Measurements from ENCODE around the gene HEY2. TPM values are rescaled to one million over a fixed set of nuclear protein-coding genes. Genes with fewer than 3 reads are reported as not detected.
"Not testable (repeated sequence)": the region's sequence is repeated elsewhere in the genome, so short reads cannot be mapped to it uniquely, and the experiment has no call there.

HEY2 gene
- total and polyA plus RNA-seq, 4 experiments from 2014 or later: 0.14 to 0.20 TPM; not detected in 2

DNA sequence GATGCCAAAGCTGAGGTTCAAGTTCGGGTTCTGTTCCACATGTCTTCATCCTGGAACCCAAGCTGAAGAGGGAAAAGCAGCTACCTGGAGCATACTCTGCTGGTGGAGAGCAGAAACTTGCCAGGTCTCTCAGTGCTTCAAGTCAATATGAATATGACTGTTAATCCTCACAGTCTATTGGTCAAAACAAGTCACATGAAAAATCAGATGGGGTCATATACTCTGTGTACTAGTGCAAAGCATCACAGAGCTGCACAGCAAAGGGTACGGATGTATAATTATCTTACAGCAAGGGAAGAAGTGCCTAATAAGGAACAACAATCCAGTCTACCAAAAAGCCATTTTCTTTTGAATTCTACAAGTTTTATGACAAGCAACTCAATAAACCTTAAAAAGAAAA, 53.0 kb downstream of the HEY2 start:
- Histone ChIP-seq H3K27ac (ENCODE audit: low read depth, low read length) (no peak overlapping the region), H3K9me3 (ENCODE audit: control insufficient read depth in 1 of 2, low read length in 2 of 2) (no peaks in the 10 kb centered on the region), H3K4me3 (ENCODE audit: low read length in 2 of 2) (no peak overlapping the region), H3K36me3 (ENCODE audit: insufficient read depth, low read length) (no peaks in the 10 kb centered on the region), H3K4me1 (ENCODE audit: insufficient read depth, low read length) (peaks cover 55% of the 10 kb centered on the region), H3K27me3 (ENCODE audit: insufficient read depth, low read length) (no peaks in the 10 kb centered on the region)
- Mint-ChIP-seq H3K9me3 (no peaks in the 10 kb centered on the region), H3K4me1 (peaks cover 56 to 76% (median 61%) of the 10 kb centered on the region in 4 donors), H3K4me3 (peak overlapping the region in 1 of 8 donors; percentile 43), H3K27me3 (no peaks in the 10 kb centered on the region), H3K27ac (peak overlapping the region in 4 of 7 donors; percentile 53 to 65 (median 56)), H3K36me3 (peaks cover 25 to 34% of the 10 kb centered on the region in 2 donors)
- CTCF ChIA-PET (ENCODE audit: partially characterized antibody): interaction anchor here (0.9 to 2.3 kb wide), 2 partner anchors 11 to 14 kb away, joined by 4 to 20 read pairs; partner anchors contain the start of gene NCOA7
- DNase-seq: no peak
- POLR2A ChIA-PET (ENCODE audit: partially characterized antibody): interaction anchor here (2.4 kb wide), 1 partner anchor 11 kb away, joined by 25 read pairs; the partner anchor contains the start of gene NCOA7
- intact Hi-C loops (cut with micrococcal nuclease): loop anchor here (1.0 kb wide), 1 partner anchor 11 kb away; no protein-coding TSS in a partner anchor

DNA sequence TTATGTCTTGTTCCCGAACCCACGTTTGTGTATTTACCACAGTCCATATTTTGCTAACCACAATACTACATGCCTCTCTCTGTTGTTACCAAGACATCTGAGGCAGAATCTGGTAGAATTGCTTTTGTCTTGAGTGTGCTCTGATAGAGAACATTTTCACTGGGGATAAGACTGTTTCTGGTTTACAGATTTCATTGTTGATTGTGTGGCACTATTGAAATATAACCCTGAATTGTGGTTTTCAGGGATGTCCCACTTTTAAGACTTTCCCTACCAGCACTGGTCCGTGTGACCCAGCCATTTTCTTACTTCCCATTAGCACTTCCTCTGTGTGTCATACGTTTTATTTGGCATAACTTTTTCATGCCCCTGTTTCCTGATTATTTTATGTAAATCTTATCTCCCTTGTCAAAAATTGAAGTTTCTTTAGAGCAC, 53.5 kb downstream of the HEY2 start:
- Histone ChIP-seq H3K27ac (ENCODE audit: low read depth, low read length) (peak overlapping the region; percentile 1), H3K4me1 (ENCODE audit: insufficient read depth, low read length) (peaks cover 60% of the 10 kb centered on the region), H3K27me3 (ENCODE audit: insufficient read depth, low read length) (no peaks in the 10 kb centered on the region), H3K36me3 (ENCODE audit: insufficient read depth, low read length) (no peaks in the 10 kb centered on the region), H3K4me3 (ENCODE audit: low read length in 2 of 2) (no peak overlapping the region), H3K9me3 (ENCODE audit: control insufficient read depth in 1 of 2, low read length in 2 of 2) (no peaks in the 10 kb centered on the region)
- no peak for DNase-seq
- intact Hi-C loops (cut with micrococcal nuclease): loop anchor here (1.0 kb wide), 1 partner anchor 12 kb away; no protein-coding TSS in a partner anchor
- CTCF ChIA-PET (ENCODE audit: partially characterized antibody): interaction anchor here (2.3 kb wide), 1 partner anchor 12 kb away, joined by 20 read pairs; the partner anchor contains the start of gene NCOA7
- POLR2A ChIA-PET (ENCODE audit: partially characterized antibody): interaction anchor here (2.4 kb wide), 1 partner anchor 12 kb away, joined by 25 read pairs; the partner anchor contains the start of gene NCOA7
- peaks cover 21 to 30% of the 10 kb centered on the region in 2 donors for H3K36me3 Mint-ChIP-seq
- no peaks in the 10 kb centered on the region for H3K27me3 Mint-ChIP-seq
- peaks cover 57 to 76% (median 62%) of the 10 kb centered on the region in 4 donors for H3K4me1 Mint-ChIP-seq
- H3K9me3 Mint-ChIP-seq: no peaks in the 10 kb centered on the region
- peak overlapping the region; percentile 14 to 85 (median 54) for H3K27ac Mint-ChIP-seq
- peak overlapping the region in 5 of 8 donors; percentile 36 to 66 (median 43) for H3K4me3 Mint-ChIP-seq

DNA sequence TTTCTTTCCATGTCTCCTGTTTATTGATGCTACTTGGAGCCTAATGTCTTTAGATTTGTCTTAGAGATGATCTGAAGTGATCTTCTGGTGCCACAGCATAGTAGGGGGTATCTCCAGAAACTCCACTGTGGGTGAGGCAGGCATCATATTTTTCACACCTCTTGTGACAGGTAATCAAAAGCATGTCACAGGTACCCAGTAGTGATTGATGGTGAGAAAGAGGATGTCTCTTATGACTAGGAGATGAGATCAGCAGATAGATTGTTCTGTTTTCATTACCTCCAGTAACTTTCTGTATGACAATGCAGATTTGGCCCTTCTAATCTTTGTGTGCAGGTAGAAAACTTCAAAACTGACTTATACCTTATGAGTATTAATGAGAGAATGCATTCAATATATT, 54.8 kb downstream of the HEY2 start:
- Mint-ChIP-seq H3K27me3 (no peaks in the 10 kb centered on the region), H3K4me3 (peak overlapping the region in 4 of 8 donors; percentile 11 to 50 (median 48)), H3K9me3 (no peaks in the 10 kb centered on the region), H3K4me1 (peaks cover 63 to 80% (median 69%) of the 10 kb centered on the region in 4 donors), H3K36me3 (peaks cover 26 to 36% of the 10 kb centered on the region in 2 donors), H3K27ac (peak overlapping the region; percentile 0 to 78 (median 42))
- Histone ChIP-seq H3K36me3 (ENCODE audit: insufficient read depth, low read length) (no peaks in the 10 kb centered on the region), H3K27me3 (ENCODE audit: insufficient read depth, low read length) (no peaks in the 10 kb centered on the region), H3K27ac (ENCODE audit: low read depth, low read length) (no peak overlapping the region), H3K4me3 (ENCODE audit: low read length in 2 of 2) (no peak overlapping the region), H3K9me3 (ENCODE audit: control insufficient read depth in 1 of 2, low read length in 2 of 2) (no peaks in the 10 kb centered on the region), H3K4me1 (ENCODE audit: insufficient read depth, low read length) (peaks cover 65% of the 10 kb centered on the region)
- POLR2A ChIA-PET (ENCODE audit: partially characterized antibody): interaction anchor here (1.1 to 2.9 kb wide), 2 partner anchors 13 to 23 kb away, joined by 5 to 15 read pairs; partner anchors contain the start of gene NCOA7
- DNase-seq: peak; percentile 27 to 66 (median 42)
- CTCF ChIA-PET (ENCODE audit: partially characterized antibody): interaction anchor here (0.8 to 2.0 kb wide), 3 partner anchors 10 to 152 kb away, joined by 3 to 12 read pairs (median 4); partner anchors contain the start of genes HINT3 and NCOA7
- intact Hi-C loops (cut with micrococcal nuclease): no loop called here

DNA sequence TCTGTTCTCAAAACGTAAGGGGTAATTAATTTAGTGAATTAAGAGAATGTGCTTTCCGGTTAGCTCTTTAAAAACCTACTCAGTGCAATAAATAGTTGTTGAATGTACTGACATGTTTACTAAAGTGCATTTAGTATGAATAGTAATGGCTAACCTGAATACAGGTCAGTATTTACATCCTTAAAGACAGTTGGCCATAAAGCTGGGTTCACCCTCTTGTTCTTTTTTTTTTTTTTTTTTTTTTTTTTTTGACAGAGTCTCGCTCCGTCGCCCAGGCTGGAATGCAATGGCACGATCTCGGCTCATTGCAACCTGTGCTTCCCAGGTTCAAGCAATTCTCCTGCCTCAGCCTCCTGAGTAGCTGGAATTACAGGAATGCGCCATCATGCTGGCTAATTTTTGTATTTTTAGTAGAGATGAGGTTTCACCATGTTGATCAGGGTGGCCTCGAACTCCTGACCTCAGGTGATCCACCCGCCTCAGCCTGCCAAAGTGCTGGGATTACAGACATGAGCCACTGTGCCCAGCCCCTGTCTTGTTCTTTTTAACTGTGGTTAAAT, 55.5 kb downstream of the HEY2 start:
- DNase-seq; H3K27ac ChIP-seq (ENCODE audit: low read depth, low read length); intact Hi-C loops (cut with micrococcal nuclease); H3K9me3 Mint-ChIP-seq; H3K4me3 ChIP-seq (ENCODE audit: low read length in 2 of 2); H3K27me3 Mint-ChIP-seq; H3K4me3 Mint-ChIP-seq; H3K9me3 ChIP-seq (ENCODE audit: control insufficient read depth in 1 of 2, low read length in 2 of 2); H3K27me3 ChIP-seq (ENCODE audit: insufficient read depth, low read length); H3K36me3 ChIP-seq (ENCODE audit: insufficient read depth, low read length); H3K27ac Mint-ChIP-seq: not testable (repeated sequence)
- CTCF ChIA-PET (ENCODE audit: partially characterized antibody): interaction anchor here (0.8 to 2.0 kb wide), 3 partner anchors 11 to 151 kb away, joined by 3 to 12 read pairs (median 4); partner anchors contain the start of genes HINT3 and NCOA7
- peaks cover 70% of the 10 kb centered on the region for H3K4me1 ChIP-seq (ENCODE audit: insufficient read depth, low read length)
- POLR2A ChIA-PET (ENCODE audit: partially characterized antibody): interaction anchor here (0.6 to 2.9 kb wide), 3 partner anchors 9 to 24 kb away, joined by 3 to 15 read pairs (median 5); partner anchors contain the start of gene NCOA7
- peaks cover 60 to 83% (median 73%) of the 10 kb centered on the region in 4 donors for H3K4me1 Mint-ChIP-seq
- H3K36me3 Mint-ChIP-seq: peaks cover 24 to 34% of the 10 kb centered on the region in 2 donors

DNA sequence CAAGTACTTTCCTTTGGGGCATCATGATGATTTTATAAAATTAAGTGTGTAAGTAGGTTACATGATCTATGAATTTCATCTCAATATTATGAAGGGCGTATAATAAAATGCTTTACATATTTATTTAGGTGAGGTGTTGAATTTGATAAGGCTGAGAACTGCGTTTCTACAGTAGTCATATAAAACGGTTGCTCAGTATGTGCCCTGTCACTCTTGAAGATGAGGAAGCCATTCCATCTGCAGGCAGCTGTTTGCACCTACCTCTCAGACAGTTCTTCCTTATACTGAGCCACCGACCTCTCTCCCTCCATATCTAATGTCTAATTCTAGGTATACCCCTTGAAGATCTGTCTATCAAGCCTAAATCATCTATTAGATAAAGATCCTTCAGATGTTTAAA, 57.4 kb downstream of the HEY2 start:
- Histone ChIP-seq H3K9me3 (ENCODE audit: control insufficient read depth in 1 of 2, low read length in 2 of 2) (no peaks in the 10 kb centered on the region), H3K4me1 (ENCODE audit: insufficient read depth, low read length) (peaks cover 82% of the 10 kb centered on the region), H3K27ac (ENCODE audit: low read depth, low read length) (no peak overlapping the region), H3K4me3 (ENCODE audit: low read length in 2 of 2) (no peak overlapping the region), H3K27me3 (ENCODE audit: insufficient read depth, low read length) (no peaks in the 10 kb centered on the region), H3K36me3 (ENCODE audit: insufficient read depth, low read length) (no peaks in the 10 kb centered on the region)
- peaks cover 58 to 86% (median 75%) of the 10 kb centered on the region in 4 donors for H3K4me1 Mint-ChIP-seq
- peaks cover 21 to 29% of the 10 kb centered on the region in 2 donors for H3K36me3 Mint-ChIP-seq
- no peaks in the 10 kb centered on the region for H3K27me3 Mint-ChIP-seq
- H3K9me3 Mint-ChIP-seq: no peaks in the 10 kb centered on the region
- peak overlapping the region in 3 of 8 donors; percentile 10 to 23 (median 17) for H3K4me3 Mint-ChIP-seq
- ChIA-PET CTCF (ENCODE audit: partially characterized antibody) (interaction anchor here (0.9 to 1.9 kb wide), 5 partner anchors 15 to 168 kb away, joined by 3 to 5 read pairs (median 4); partner anchors contain the start of genes HINT3 and NCOA7), POLR2A (ENCODE audit: partially characterized antibody) (interaction anchor here (1.1 to 2.4 kb wide), 3 partner anchors 16 to 180 kb away, joined by 3 to 18 read pairs (median 4); partner anchors contain the start of genes NCOA7 and TRMT11)
- intact Hi-C loops (cut with micrococcal nuclease): no loop called here
- DNase-seq: no peak
- peak overlapping the region in 4 of 7 donors; percentile 10 to 52 (median 31) for H3K27ac Mint-ChIP-seq

DNA sequence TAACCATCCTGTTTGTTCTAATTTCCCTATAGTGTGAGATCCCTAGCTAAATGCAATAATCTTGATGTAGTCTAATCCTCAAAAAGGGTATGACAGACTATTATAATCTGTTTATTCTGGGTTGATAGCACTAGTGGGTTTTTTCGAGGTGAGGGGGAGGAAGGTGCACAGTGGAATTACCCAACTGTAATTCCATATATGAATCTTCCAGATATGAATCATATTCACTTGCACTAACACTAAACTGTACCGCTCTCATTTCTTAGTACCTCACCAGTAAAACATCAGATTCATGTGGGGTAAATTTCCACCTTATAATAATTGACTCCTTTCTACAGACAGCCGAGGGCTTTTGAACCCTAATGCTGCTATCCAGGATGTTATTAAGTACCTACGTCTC, 57.9 kb downstream of the HEY2 start:
- Mint-ChIP-seq H3K4me1 (peaks cover 59 to 86% (median 77%) of the 10 kb centered on the region in 4 donors), H3K27ac (peak overlapping the region in 2 of 7 donors; percentile 43 to 52), H3K36me3 (peaks cover 20 to 29% of the 10 kb centered on the region in 2 donors), H3K9me3 (no peaks in the 10 kb centered on the region), H3K27me3 (no peaks in the 10 kb centered on the region), H3K4me3 (peak overlapping the region in 4 of 8 donors; percentile 0 to 17 (median 8))
- Histone ChIP-seq H3K27me3 (ENCODE audit: insufficient read depth, low read length) (no peaks in the 10 kb centered on the region), H3K9me3 (ENCODE audit: control insufficient read depth in 1 of 2, low read length in 2 of 2) (no peaks in the 10 kb centered on the region), H3K36me3 (ENCODE audit: insufficient read depth, low read length) (no peaks in the 10 kb centered on the region), H3K27ac (ENCODE audit: low read depth, low read length) (no peak overlapping the region), H3K4me1 (ENCODE audit: insufficient read depth, low read length) (peaks cover 82% of the 10 kb centered on the region), H3K4me3 (ENCODE audit: low read length in 2 of 2) (no peak overlapping the region)
- CTCF ChIA-PET (ENCODE audit: partially characterized antibody): interaction anchor here (0.9 to 1.9 kb wide), 4 partner anchors 17 to 167 kb away, joined by 3 to 5 read pairs (median 4); partner anchors contain the start of genes HINT3 and NCOA7
- no peak for DNase-seq
- POLR2A ChIA-PET (ENCODE audit: partially characterized antibody): interaction anchor here (1.0 to 2.4 kb wide), 4 partner anchors 8 to 179 kb away, joined by 3 to 18 read pairs (median 4); partner anchors contain the start of genes NCOA7 and TRMT11
- intact Hi-C loops (cut with micrococcal nuclease): no loop called here
